GM12878 (cell line): ENCODE measurements around the gene IMMT. TPM values are rescaled to one million over a fixed set of nuclear protein-coding genes. Genes with fewer than 3 reads are reported as not detected.

Source experiments
- ATAC-seq: fragments of 200-7000 bp; cut with Tn5 transposase; 3 replicates; pipeline ENCODE4 v1.9.1; 2020; ENCODE audit warnings: mild to moderate bottlenecking, moderate library complexity
- BruUV-seq: library from RNA; stranded (reverse); fragments of 400-500 nt; replicated peaks from 2 replicates; lab custom pipeline; 2021; lab: Mats Ljungman, UMichigan
- CTCF ChIA-PET: fragments of 300-600 bp; sonication (Branson Sonifier 250); formaldehyde crosslinking; extraction: SDS; loops from one replicate; lab custom pipeline; 2021; ENCODE audit warnings: inconsistent platforms; lab: Yijun Ruan, JAX
- POLR2A ChIA-PET: fragments of 350-600 bp; formaldehyde crosslinking; extraction: SDS; loops from one replicate; lab custom pipeline; 2021; ENCODE audit warnings: inconsistent platforms; lab: Charles Lee
- RAD21 ChIA-PET: fragments of 300-600 bp; sonication (Branson Sonifier 250); formaldehyde crosslinking; loops from one replicate; lab custom pipeline; 2023; ENCODE audit warnings: antibody characterized with exemption; ENCODE audit not compliant: unreplicated experiment; lab: Charles Lee
- SMC1A ChIA-PET: fragments of 300-600 bp; sonication (Branson Sonifier 250); formaldehyde crosslinking; loops from one replicate; lab custom pipeline; 2023; ENCODE audit not compliant: unreplicated experiment, uncharacterized antibody; lab: Charles Lee
- DNase-seq: peaks from one replicate; pipeline ENCODE4 v3.0.0-alpha.2; 2011; ENCODE audit warnings: low read depth, low spot score
- FAIRE-seq: peaks from 3 replicates; lab custom pipeline; 2011; peaks lifted over from hg19 to GRCh38; lab: Jason Lieb, UNC
- H2AFZ ChIP-seq: 2 replicates; pipeline ENCODE4 v1.6.0; 2011; ENCODE audit warnings: low read depth, low read length, control low read depth; ENCODE audit not compliant: control insufficient read depth
- H3K27ac ChIP-seq: 2 replicates; pipeline ENCODE4 v1.5.1; 2011; ENCODE audit warnings: control low read depth; ENCODE audit not compliant: control insufficient read depth, insufficient read depth
- H3K27me3 ChIP-seq, 2 experiments: replicated peaks in 1 of 2; 2 replicates each; pipeline versions ENCODE4 v1.6.0 to v1.6.1; 2011; ENCODE audit warnings: low read length in 1 of 2; ENCODE audit not compliant: control insufficient read depth in 2 of 2, insufficient read depth in 2 of 2
- H3K36me3 ChIP-seq, 2 experiments: 2 replicates each; pipeline ENCODE4 v1.5.1; 2011; ENCODE audit warnings: low read length in 1 of 2; ENCODE audit not compliant: control insufficient read depth in 2 of 2, insufficient read depth in 2 of 2
- H3K4me1 ChIP-seq: 2 replicates; pipeline ENCODE4 v1.6.1; 2011; ENCODE audit warnings: mild to moderate bottlenecking, low read length, moderate library complexity, mixed read lengths; ENCODE audit not compliant: control insufficient read depth, insufficient read depth
- H3K4me2 ChIP-seq: 2 replicates; pipeline ENCODE4 v1.6.0; 2011; ENCODE audit warnings: control low read depth; ENCODE audit not compliant: control insufficient read depth, insufficient read depth
- H3K4me3 ChIP-seq: fragments of 200-600 bp; sonication (generic); 2 replicates; pipeline ENCODE4 v1.5.1; 2016
- H3K79me2 ChIP-seq: 2 replicates; pipeline ENCODE4 v1.6.0; 2011; ENCODE audit warnings: low read length; ENCODE audit not compliant: control insufficient read depth, insufficient read depth
- H3K9ac ChIP-seq: 2 replicates; pipeline ENCODE4 v1.8.0; 2011; ENCODE audit warnings: low read length, control low read depth, mixed read lengths; ENCODE audit not compliant: control insufficient read depth, insufficient read depth
- H3K9me3 ChIP-seq: replicated peaks from 3 replicates; pipeline ENCODE4 v1.5.1; 2011; ENCODE audit warnings: mild to moderate bottlenecking, low read length; ENCODE audit not compliant: control insufficient read depth, insufficient read depth
- H4K20me1 ChIP-seq: 2 replicates; pipeline ENCODE4 v1.6.0; 2011; ENCODE audit not compliant: control insufficient read depth, insufficient read depth
- ATF7 ChIP-seq: fragments of 450-650 bp; IDR thresholded peaks from 2 replicates; pipeline ENCODE4 v1.6.1; 2016; ENCODE audit warnings: low read depth, mild to moderate bottlenecking
- EZH2 ChIP-seq: IDR thresholded peaks from 2 replicates; pipeline ENCODE4 v1.6.1; 2012; ENCODE audit warnings: low read depth, mild to moderate bottlenecking, control low read depth, inconsistent platforms, low read length, borderline replicate concordance; ENCODE audit not compliant: control insufficient read depth
- NR2C2 ChIP-seq: IDR thresholded peaks from 2 replicates; pipeline ENCODE4 v1.6.1; 2011; ENCODE audit warnings: borderline replicate concordance, low read depth; ENCODE audit not compliant: control insufficient read depth, insufficient read length
- POU2F2 ChIP-seq: IDR thresholded peaks from 3 replicates; pipeline ENCODE4 v1.6.1; 2011; ENCODE audit warnings: low read depth, mild to moderate bottlenecking, low read length, borderline replicate concordance
- SMAD5 ChIP-seq: IDR thresholded peaks from 2 replicates; pipeline ENCODE4 v1.6.1; 2016; ENCODE audit warnings: antibody characterized with exemption, low read depth
- SPI1 ChIP-seq: IDR thresholded peaks from 2 replicates; pipeline ENCODE4 v1.6.1; 2011; ENCODE audit warnings: low read depth, mild to moderate bottlenecking, low read length, moderate library complexity, borderline replicate concordance; ENCODE audit not compliant: insufficient read depth
- ZNF207 ChIP-seq: fragments of 450-650 bp; IDR thresholded peaks from 2 replicates; pipeline ENCODE4 v1.6.1; 2014; ENCODE audit warnings: antibody characterized with exemption, mild to moderate bottlenecking, borderline replicate concordance
- ZNF274 ChIP-seq: IDR thresholded peaks from one replicate; pipeline ENCODE4 v1.8.0; 2011; ENCODE audit not compliant: insufficient read length, insufficient read depth
- WGBS: methylation state at CpG from one replicate; pipeline ENCODE4 v1.1.6; 2016; ENCODE audit warnings: low lambda C conversion rate; ENCODE audit not compliant: insufficient replicate concordance, insufficient coverage; ENCODE audit errors: missing lambda C conversion rate; 5-methylcytosine and 5-hydroxymethylcytosine counted together
- in situ Hi-C: fragments of 300-500 bp; cut with MboI; formaldehyde crosslinking; loops from 9 replicates; pipeline ENCODE4 v1.14.3; 2018; ENCODE audit warnings: mixed read lengths
- intact Hi-C: fragments of 100-400 bp; cut with micrococcal nuclease; formaldehyde crosslinking; loops from one replicate; pipeline ENCODE4 v1.14.2; 2022; ENCODE audit not compliant: unreplicated experiment
- polyA plus RNA-seq, 11 experiments: library from polyadenylated mRNA; depleted of rRNA in 4 of 11; unstranded in 6 of 11; stranded (reverse) in 5 of 11; fragments of >200 nt; fragmentation: Nextera tagmentation in 4 of 11; fragmentation: Illumina TruSeq in 1 of 11; extraction: Ambion mirVana in 4 of 11; extraction: Trizol in 1 of 11; gene quantifications; 1 replicate in 1 of 11; 2 replicates in 10 of 11; pipeline versions ENCODE4 v1.2.1 to v1.2.3, GENCODE V29; 2011 to 2016; ENCODE audit warnings: inconsistent platforms in 2 of 11, missing spikeins in 2 of 11, low read depth in 1 of 11
- total RNA-seq, 4 experiments: library from RNA; depleted of rRNA in 3 of 4; stranded (reverse); fragments of >200 nt in 3 of 4; fragmentation: Illumina TruSeq in 1 of 4; extraction: Trizol in 1 of 4; gene quantifications; 2 replicates each; pipeline versions ENCODE4 v1.2.1 to v1.2.3, GENCODE V29; 2013 to 2021
- TF ChIP-seq, protein P1 (sequence below): IDR thresholded peaks from 2 replicates; pipeline ENCODE4 v1.6.1; 2011; ENCODE audit warnings: borderline replicate concordance, low read depth, mild to moderate bottlenecking, moderate library complexity, mixed read lengths, low read length; ENCODE audit not compliant: insufficient read depth; ENCODE audit errors: extremely low read length
- TF ChIP-seq, protein P2 (sequence below): fragments of 450-650 bp; IDR thresholded peaks from 2 replicates; pipeline ENCODE4 v1.6.1; 2016; ENCODE audit warnings: mild to moderate bottlenecking
- TF ChIP-seq, protein P3 (sequence below): fragments of 450-650 bp; IDR thresholded peaks from 2 replicates; pipeline ENCODE4 v1.6.1; 2017; ENCODE audit warnings: mild to moderate bottlenecking

IMMT gene
- total and polyA plus RNA-seq, 10 of the 15 experiments (the other 5 are each of a cell fraction or from before 2014, with no cell fraction given): 78.4 to 149 (median 98.7) TPM

- CTCF ChIA-PET: interaction anchor here (1.3 kb wide), 1 partner anchor 10 kb away, joined by 5 read pairs; no protein-coding TSS in a partner anchor
Measured at GRCh38 chr2:86211033-86211795, 16.0 kb upstream of the IMMT start.

DNA sequence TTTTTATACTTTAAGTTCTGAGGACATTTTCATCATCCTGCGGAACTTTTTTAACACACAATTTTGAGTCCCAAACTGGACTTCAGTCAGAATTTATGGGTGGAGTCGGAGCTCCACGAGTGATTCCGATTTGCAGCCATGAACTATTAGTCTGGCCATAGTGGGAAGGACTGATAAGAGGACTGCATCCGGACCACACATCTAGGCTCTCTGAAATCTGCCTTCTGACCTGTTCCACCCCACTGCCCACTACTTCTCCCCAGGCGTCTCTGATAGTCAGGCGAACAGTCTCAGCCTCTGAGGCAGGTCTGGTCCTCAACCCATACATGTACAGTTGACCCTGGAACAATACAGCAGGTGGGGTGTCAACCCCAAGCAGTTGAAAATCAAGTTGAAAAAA, 9.2 kb upstream of the IMMT start:
- no peak for DNase-seq
- TF ChIP-seq SPI1: no peak
- TF ChIP-seq, protein P1, sequence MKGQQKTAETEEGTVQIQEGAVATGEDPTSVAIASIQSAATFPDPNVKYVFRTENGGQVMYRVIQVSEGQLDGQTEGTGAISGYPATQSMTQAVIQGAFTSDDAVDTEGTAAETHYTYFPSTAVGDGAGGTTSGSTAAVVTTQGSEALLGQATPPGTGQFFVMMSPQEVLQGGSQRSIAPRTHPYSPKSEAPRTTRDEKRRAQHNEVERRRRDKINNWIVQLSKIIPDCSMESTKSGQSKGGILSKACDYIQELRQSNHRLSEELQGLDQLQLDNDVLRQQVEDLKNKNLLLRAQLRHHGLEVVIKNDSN: no peak
- TF ChIP-seq ATF7: no peak
- TF ChIP-seq, protein P2, sequence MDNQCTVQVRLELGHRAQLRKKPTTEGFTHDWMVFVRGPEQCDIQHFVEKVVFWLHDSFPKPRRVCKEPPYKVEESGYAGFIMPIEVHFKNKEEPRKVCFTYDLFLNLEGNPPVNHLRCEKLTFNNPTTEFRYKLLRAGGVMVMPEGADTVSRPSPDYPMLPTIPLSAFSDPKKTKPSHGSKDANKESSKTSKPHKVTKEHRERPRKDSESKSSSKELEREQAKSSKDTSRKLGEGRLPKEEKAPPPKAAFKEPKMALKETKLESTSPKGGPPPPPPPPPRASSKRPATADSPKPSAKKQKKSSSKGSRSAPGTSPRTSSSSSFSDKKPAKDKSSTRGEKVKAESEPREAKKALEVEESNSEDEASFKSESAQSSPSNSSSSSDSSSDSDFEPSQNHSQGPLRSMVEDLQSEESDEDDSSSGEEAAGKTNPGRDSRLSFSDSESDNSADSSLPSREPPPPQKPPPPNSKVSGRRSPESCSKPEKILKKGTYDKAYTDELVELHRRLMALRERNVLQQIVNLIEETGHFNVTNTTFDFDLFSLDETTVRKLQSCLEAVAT: no peak
- TF ChIP-seq, protein P3, sequence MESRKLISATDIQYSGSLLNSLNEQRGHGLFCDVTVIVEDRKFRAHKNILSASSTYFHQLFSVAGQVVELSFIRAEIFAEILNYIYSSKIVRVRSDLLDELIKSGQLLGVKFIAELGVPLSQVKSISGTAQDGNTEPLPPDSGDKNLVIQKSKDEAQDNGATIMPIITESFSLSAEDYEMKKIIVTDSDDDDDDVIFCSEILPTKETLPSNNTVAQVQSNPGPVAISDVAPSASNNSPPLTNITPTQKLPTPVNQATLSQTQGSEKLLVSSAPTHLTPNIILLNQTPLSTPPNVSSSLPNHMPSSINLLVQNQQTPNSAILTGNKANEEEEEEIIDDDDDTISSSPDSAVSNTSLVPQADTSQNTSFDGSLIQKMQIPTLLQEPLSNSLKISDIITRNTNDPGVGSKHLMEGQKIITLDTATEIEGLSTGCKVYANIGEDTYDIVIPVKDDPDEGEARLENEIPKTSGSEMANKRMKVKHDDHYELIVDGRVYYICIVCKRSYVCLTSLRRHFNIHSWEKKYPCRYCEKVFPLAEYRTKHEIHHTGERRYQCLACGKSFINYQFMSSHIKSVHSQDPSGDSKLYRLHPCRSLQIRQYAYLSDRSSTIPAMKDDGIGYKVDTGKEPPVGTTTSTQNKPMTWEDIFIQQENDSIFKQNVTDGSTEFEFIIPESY: no peak
- TF ChIP-seq ZNF274: no peak
- TF ChIP-seq EZH2: no peak

More at GRCh38 chr2:86211033-86211795, 16.0 kb upstream of the IMMT start:
- FAIRE-seq (peak; percentile 84), DNase-seq (no peak), ATAC-seq (no peak; the same call in 2 of the 3 replicates)
- ChIA-PET SMC1A (interaction anchor here (1.4 kb wide), 1 partner anchor 10 kb away, joined by 4 read pairs; no protein-coding TSS in a partner anchor), POLR2A (interaction anchor here (0.7 kb wide), 1 partner anchor 9 kb away, joined by 3 read pairs; no protein-coding TSS in a partner anchor), RAD21 (no interaction called here)
- intact Hi-C loops: no loop called here
- no peaks in the 10 kb centered on the region for H3K79me2 ChIP-seq
- H3K4me3 ChIP-seq: no peak overlapping the region
- H3K27me3 ChIP-seq: no peaks in the 10 kb centered on the region
- no TSS peak for BruUV-seq
- H3K9me3 ChIP-seq: no peaks in the 10 kb centered on the region
- 48% methylated on average over 2 of the region's 2 CpGs for WGBS
- no peak overlapping the region for H2AFZ ChIP-seq
- no peak overlapping the region for H3K9ac ChIP-seq
- no peak for TF ChIP-seq SMAD5
- TF ChIP-seq NR2C2: no peak
- no peak for TF ChIP-seq ZNF207
- TF ChIP-seq POU2F2: 0 out of 3 replicates have a peak, but pooled peaks have one; percentile 41
- peak; percentile 33; the same call in 1 of the 2 replicates for TF ChIP-seq SPI1
- in situ Hi-C loops: no loop called here
- no peak overlapping the region for H3K4me2 ChIP-seq
- H3K4me1 ChIP-seq: peaks cover 3% of the 10 kb centered on the region; the same call in 1 of the 2 replicates
- peaks cover 9 to 18% of the 10 kb centered on the region in 2 experiments for H3K36me3 ChIP-seq
- H3K27ac ChIP-seq: no peak overlapping the region; the same call in 1 of the 2 replicates
- H4K20me1 ChIP-seq: no peaks in the 10 kb centered on the region

More for the DNA sequence above, 9.2 kb upstream of the IMMT start:
- Histone ChIP-seq H3K4me2 (no peak overlapping the region), H3K9ac (no peak overlapping the region), H3K79me2 (peaks cover 35% of the 10 kb centered on the region), H3K9me3 (no peaks in the 10 kb centered on the region; the same call in 2 of the 3 replicates), H4K20me1 (no peaks in the 10 kb centered on the region), H3K36me3 (peaks cover 0 to 12% of the 10 kb centered on the region in 2 experiments; a peak in 2 of 4 replicates), H3K27ac (no peak overlapping the region), H3K4me3 (no peak overlapping the region), H3K4me1 (peaks cover 8% of the 10 kb centered on the region), H2AFZ (no peak overlapping the region), H3K27me3 (no peaks in the 10 kb centered on the region)
- intact Hi-C loops: no loop called here
- RAD21 ChIA-PET: interaction anchor here (2.3 kb wide), 1 partner anchor 17 kb away, joined by 5 read pairs; no protein-coding TSS in a partner anchor
- 83% methylated on average over 7 of the region's 7 CpGs for WGBS
- FAIRE-seq (no peak), ATAC-seq (peak; percentile 45; the same call in 2 of the 3 replicates)
- CTCF ChIA-PET: interaction anchor here (0.6 to 1.4 kb wide), 4 partner anchors 11 to 19 kb away, joined by 3 to 8 read pairs (median 3); no protein-coding TSS in a partner anchor
- BruUV-seq: no TSS peak
- SMC1A ChIA-PET: interaction anchor here (1.1 to 2.2 kb wide), 5 partner anchors 8 to 377 kb away, joined by 3 to 8 read pairs (median 5); no protein-coding TSS in a partner anchor
- in situ Hi-C loops: no loop called here
- POLR2A ChIA-PET: interaction anchor here (0.6 kb wide), 1 partner anchor 43 kb away, joined by 6 read pairs; no protein-coding TSS in a partner anchor
